ENCODE measurements around the gene PCCA.
"Not testable (repeated sequence)": the region's sequence is repeated elsewhere in the genome, so short reads cannot be mapped to it uniquely, and the experiment has no call there.

PCCA gene

DNA sequence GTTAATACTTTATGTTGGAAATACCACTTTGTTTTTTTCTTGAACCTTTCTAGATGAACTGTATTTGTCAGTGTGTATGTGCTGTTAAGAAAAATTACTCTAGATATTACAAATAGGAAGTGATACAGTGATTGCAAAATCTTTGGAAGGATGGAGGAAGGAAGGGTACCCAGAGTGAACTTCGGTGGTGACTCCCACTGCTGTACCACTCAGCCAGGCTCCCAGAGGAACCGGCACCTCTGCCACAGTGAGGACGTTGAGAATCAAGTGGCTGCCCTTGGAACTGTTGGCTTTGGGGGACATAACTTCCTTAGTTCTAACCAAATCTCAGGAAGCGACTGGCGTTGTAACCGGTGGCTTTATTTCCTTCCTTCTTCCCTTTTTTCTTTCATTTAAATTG is 184.7 kb downstream of the PCCA start:
- in situ Hi-C loops (cut with MboI; ENCODE audit: low sequenced_read_pairs, unreplicated experiment), result no loop called here
- DNase-seq (ENCODE audit: low spot score), result no peak

DNA sequence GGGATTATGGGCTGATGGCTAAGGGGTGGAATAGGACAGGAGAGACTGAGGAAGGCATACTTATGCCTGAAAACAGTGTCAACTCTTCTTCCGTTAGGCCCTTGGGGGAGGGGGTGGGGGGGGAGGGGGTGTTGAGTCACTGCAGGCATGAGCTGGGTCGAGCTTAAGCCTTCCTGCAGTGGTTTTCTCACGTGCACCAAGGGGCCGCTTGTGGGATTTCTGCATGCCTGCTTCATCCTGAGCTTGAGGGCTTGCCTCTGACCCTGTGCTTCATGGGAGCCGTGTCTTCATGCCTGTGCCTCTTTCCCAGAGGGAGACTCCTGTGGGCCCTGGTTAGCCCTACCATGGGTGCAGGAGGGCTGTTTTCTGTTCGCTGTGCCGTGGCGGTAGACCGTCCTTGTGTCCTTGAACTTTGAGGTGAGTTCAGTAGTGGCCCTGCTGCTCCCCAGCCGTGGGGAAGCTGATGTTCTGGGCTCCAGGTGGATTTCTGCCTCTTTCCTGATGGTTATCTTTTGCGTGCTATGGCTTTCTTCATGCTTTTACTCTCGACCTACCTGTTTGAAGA is 186.1 kb downstream of the PCCA start:
- in situ Hi-C loops (cut with MboI; ENCODE audit: low sequenced_read_pairs, unreplicated experiment), result no loop called here
- TF ChIP-seq, protein P1, sequence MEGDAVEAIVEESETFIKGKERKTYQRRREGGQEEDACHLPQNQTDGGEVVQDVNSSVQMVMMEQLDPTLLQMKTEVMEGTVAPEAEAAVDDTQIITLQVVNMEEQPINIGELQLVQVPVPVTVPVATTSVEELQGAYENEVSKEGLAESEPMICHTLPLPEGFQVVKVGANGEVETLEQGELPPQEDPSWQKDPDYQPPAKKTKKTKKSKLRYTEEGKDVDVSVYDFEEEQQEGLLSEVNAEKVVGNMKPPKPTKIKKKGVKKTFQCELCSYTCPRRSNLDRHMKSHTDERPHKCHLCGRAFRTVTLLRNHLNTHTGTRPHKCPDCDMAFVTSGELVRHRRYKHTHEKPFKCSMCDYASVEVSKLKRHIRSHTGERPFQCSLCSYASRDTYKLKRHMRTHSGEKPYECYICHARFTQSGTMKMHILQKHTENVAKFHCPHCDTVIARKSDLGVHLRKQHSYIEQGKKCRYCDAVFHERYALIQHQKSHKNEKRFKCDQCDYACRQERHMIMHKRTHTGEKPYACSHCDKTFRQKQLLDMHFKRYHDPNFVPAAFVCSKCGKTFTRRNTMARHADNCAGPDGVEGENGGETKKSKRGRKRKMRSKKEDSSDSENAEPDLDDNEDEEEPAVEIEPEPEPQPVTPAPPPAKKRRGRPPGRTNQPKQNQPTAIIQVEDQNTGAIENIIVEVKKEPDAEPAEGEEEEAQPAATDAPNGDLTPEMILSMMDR (IDR thresholded peaks at IDR 0.05; ENCODE audit: borderline replicate concordance, control extremely low read depth, extremely low read depth, insufficient read depth, missing control alignments), result no peak
- DNase-seq (ENCODE audit: low spot score), result no peak

More for the DNA sequence above, 184.7 kb downstream of the PCCA start:
- TF ChIP-seq, protein P1 (IDR thresholded peaks at IDR 0.05; ENCODE audit: borderline replicate concordance, control extremely low read depth, extremely low read depth, insufficient read depth, missing control alignments), result no peak

DNA sequence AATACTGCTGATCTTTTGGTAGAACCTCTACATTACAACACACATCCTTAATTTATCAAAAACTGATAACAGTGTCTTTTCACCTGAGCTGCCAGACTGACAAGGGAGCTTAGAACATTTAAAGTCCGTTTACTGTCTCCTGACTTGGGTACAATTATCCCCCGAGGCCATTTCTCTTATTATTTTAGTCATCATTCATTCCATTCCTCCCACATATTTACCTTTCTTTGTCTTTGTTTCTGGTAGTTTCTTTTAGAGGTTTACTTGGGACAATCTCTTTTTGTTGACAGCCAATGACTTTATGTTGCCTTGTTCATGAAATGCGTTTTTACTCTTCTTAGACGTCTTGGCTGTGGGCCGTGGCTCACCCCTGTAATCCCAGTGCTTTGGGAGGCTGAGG is 186.9 kb downstream of the PCCA start:
- in situ Hi-C loops (cut with MboI; ENCODE audit: low sequenced_read_pairs, unreplicated experiment), result no loop called here
- no peak for DNase-seq (ENCODE audit: low spot score)
- TF ChIP-seq, protein P1 (IDR thresholded peaks at IDR 0.05; ENCODE audit: borderline replicate concordance, control extremely low read depth, extremely low read depth, insufficient read depth, missing control alignments), result no peak

DNA sequence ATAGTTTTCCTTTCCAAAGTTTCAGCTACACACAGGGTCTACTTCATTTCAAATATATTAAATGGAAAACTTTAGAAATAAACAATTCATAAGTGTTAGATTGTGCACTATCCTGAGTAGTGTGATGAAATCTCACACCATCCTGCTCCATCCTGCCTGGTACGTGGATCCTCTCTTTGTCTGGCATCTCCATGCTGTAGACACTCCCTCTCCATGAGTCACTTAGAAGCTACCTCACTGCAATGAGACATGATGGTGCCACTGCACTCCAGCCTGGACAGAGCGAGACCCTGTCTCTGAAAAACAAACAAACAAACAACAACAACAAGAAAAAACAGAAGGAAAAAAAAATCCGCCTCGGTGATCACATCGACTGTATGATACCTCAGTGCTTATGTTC is 191.8 kb downstream of the PCCA start:
- in situ Hi-C loops (cut with MboI; ENCODE audit: low sequenced_read_pairs, unreplicated experiment), result no loop called here
- DNase-seq (ENCODE audit: low spot score), result no peak
- TF ChIP-seq, protein P1 (IDR thresholded peaks at IDR 0.05; ENCODE audit: borderline replicate concordance, control extremely low read depth, extremely low read depth, insufficient read depth, missing control alignments), result no peak

DNA sequence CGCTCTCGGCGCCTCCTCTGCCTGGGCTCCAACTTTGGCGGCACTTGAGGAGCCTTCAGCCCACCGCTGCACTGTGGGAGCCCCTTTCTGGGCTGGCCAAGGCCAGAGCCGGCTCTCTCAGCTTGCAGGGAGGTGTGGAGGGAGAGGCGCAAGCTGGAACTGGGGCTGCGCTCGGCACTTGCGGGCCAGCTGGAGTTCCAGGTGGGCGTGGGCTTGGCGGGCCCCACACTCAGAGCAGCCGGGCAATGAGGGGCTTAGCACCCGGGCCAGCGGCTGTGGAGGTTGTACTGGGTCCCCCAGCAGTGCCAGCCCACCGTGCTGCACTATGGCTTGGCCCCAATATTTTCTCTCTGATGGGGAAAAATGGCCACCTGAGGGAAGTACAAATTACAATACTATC is 193.4 kb downstream of the PCCA start:
- DNase-seq (ENCODE audit: low spot score); in situ Hi-C loops (cut with MboI; ENCODE audit: low sequenced_read_pairs, unreplicated experiment): not testable (repeated sequence)

DNA sequence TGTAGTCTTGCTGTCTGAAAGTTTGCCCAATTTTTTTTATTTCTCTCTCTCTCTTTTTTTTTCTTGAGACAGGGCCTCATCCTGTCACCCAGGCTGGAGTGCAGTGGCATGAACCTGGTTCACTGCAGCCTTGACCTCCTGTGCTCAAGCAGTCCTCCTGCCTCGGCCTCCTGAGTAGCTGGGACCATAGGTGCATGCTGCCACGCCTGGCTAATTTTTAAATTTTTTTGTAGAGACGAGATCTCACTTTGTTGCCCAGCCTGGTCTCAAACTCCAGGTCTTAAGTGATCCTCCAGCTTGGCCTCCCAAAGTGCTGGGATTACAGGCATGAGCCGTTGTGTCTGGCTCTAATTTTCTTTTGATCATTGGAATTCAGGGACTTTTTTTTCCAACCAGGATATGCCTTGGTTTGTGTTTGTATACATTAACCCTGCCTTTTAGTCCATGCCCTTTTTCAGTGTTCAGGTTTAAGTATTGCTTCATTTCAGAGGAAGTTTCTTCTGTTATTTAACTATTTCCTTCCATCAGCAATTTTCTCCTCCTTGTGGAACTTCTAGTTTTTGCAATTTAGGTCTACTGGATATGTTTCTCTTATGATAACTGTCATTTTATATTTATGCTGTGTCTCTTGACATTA is 201.4 kb downstream of the PCCA start:
- TF ChIP-seq, protein P1 (IDR thresholded peaks at IDR 0.05; ENCODE audit: borderline replicate concordance, control extremely low read depth, extremely low read depth, insufficient read depth, missing control alignments), result no peak
- in situ Hi-C loops (cut with MboI; ENCODE audit: low sequenced_read_pairs, unreplicated experiment), result no loop called here
- no peak for DNase-seq (ENCODE audit: low spot score)

DNA sequence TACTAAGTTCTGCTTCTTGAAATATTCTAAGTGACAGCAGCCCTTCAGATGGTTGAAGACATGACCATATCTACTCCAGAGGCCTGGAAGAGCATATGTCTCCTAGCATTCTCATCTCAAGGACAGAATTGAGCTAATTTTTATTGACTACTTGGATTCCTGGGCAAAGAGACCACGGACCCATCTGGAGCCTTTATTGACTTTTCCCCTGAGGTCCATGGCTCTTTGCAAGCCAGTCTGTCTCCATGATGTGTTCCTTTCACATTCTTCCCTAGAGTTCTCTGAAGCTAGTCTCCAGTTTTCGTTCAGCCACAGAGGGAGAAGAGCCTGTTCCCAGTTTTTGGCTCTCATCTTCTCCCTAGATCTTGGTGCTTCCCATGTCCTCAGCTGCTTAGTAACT is 202.7 kb downstream of the PCCA start:
- TF ChIP-seq, protein P1 (IDR thresholded peaks at IDR 0.05; ENCODE audit: borderline replicate concordance, control extremely low read depth, extremely low read depth, insufficient read depth, missing control alignments), result no peak
- in situ Hi-C loops (cut with MboI; ENCODE audit: low sequenced_read_pairs, unreplicated experiment), result no loop called here
- no peak for DNase-seq (ENCODE audit: low spot score)

Data from GM13976 (cell line).